GM18861 (cell line): Measurements from ENCODE around the gene PDE4D.

ENCODE experiments used
- ATAC-seq: cut with Tn5 transposase; IDR thresholded peaks from one replicate; pipeline ENCODE4 v1.9.1; 2021; ENCODE audit not compliant: unreplicated experiment

Gene PDE4D

DNA sequence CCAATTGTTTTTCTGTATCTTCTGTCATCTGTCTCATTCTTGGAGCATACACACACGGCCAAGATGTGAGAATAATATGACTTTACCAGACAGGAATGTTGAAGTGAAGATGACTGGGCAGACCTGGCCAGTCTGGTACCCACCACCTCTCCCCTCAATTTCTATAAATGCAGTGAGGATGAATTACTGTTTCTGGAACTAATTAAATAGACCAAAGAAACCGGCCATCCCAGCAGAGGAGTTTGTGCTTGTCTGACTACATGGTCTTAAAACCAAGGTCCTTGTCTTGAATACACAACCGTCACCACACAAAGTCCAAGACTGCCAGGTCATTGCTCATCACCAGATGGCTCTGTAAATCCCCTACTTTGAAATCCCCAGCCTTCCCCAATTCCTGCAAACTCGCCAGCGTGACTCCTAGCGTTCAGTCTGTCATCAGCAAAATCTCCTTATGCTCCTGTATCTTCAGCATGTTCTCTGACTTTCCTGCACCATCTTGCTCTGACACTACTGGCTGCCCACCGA lies 147.2 kb downstream of the PDE4D start:
- no peak for ATAC-seq

- ATAC-seq: no peak
Measured at GRCh38 chr5:59745415-59745863, 148.1 kb downstream of the PDE4D start.

DNA sequence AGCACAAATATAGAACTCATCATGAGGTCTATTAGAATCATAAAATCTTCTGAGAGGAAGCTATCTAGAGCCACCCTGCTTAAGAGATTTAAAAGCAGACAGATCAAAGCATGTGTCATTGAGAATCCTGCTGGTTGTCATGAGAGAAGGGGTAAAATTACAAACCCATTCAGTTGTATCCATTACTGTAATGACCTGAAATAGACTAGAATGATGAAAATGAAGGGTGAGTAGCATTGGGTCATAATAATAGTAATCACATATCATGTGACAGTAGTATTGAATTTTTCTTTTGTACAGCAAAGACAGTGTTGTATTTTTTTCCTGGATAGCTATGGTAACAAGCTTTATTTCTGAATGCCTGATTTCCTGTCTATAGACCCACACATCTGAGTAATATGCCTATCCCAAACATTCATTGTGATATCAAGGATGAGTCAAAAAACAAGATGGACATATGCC lies 149.0 kb downstream of the PDE4D start:
- ATAC-seq: no peak

DNA sequence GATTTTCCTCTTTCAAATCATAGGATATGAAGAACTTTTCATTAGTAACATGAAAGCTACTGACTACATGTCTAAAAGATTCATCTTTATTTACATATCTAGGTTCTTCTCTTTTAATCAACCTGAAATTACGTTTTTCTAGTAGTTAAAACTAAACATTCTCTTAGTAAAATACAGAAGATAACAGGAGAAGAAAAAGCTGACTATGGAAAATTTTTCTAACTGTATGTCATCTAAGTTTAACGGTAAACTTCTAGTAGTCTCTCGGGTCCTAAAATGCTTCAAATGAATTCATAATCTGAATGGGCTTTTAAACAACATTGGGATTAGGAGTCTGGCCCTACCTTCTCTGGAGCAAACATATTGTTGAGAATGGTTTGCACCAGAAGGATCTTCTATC lies 151.9 kb downstream of the PDE4D start:
- ATAC-seq: no peak

- no peak for ATAC-seq
Measured at GRCh38 chr5:59738024-59738423, 155.5 kb downstream of the PDE4D start.

DNA sequence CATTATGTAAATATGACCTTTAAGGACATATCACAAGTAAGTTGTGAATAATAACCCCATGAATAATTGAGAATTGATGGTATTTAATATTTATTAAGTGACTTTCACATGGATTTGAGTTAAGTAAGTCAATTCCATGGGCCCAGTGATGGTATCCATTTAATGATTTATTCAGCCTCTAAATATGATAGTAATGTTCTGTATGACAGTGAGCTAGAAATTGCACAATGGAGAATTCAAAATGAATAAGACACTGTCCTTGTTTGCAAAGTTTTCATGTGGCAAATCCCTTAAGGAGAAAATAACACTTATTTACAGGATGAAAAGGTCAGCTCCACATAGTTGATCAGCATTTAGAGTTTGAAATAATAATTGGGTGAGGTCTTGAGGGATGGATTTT lies 160.7 kb downstream of the PDE4D start:
- no peak for ATAC-seq

- ATAC-seq: no peak
Measured at GRCh38 chr5:59732301-59732700, 161.2 kb downstream of the PDE4D start.

GRCh38 chr5:59731809-59732208 lies 161.7 kb downstream of the PDE4D start:
- ATAC-seq: no peak

- no peak for ATAC-seq
Measured at GRCh38 chr5:59729820-59730219, 163.7 kb downstream of the PDE4D start.

DNA sequence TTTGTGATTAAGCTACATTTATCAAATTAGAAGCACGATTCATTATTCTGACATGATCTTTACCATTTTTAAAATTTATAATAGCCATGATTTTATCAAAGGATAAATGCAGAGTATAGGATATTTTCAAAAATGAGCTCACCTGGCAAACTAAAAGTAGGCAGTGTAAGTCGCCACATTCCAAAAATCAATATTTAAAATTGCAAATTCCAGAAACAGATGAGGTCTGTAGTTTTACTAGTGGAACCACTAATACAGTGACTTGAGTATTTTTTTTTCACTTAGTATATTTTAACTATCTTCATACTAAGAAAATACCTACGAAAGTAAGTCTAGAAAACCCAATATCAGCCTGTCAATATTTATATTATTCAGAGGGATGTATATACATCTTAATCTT lies 164.2 kb downstream of the PDE4D start:
- no peak for ATAC-seq

GRCh38 chr5:59728356-59728755 lies 165.2 kb downstream of the PDE4D start:
- no peak for ATAC-seq

DNA sequence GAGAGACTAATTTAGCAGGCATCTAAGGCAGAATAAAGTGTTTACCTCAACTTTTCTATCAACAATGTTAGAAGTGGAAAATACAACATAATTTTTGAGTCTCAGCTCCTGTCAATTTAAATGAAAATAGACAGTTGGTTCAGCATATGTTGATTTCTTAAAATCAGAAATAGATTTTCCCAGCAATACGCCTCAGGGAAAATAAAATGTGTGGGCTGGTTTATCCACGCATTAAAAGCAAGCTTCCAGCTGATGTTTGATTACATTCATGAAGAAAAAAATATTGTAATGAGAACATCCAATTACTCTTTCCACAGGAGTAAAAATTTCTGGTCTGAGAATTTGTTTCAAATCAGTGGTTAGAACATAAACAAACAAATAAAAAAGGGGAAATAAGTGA lies 166.3 kb downstream of the PDE4D start:
- ATAC-seq: no peak

- no peak for ATAC-seq
Measured at GRCh38 chr5:59725392-59725767, 168.1 kb downstream of the PDE4D start.

- no peak for ATAC-seq
Measured at GRCh38 chr5:59724482-59725391, 168.8 kb downstream of the PDE4D start.

DNA sequence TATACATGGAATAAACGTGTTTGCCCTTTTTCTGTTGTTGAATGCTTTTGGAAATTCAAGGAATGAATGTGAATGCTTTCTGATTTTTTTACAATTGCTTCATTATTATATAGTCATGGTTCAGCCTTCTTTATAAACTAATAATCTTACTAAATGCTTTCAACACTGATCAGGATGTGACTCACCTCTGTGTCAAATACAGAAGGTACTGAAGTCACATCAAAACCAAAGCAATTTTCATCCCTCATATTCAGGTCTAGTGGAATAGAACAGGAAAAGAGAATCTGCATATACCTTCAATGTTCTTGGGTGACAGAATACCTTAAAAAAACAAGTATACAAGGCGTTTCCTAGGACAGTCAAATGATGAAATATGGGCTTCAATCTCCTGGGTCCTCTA lies 170.7 kb downstream of the PDE4D start:
- ATAC-seq: no peak

DNA sequence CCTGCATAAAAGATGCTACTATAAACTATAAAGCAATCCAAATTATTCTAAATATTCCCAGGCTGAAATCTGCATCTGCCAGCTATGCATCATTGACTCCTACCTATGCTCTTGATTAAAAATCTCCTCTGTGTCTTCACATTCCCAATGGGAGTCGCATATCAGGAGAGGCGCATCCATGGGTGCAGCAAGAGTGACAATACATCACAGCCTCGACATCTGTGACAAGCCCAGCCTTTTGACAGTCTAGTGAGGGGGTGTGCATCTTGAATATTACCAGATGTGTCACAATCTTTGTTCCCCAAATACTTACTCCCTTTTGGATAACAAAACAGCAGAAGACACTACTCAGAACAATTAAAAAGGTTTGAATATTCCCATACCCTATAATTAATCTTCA lies 171.8 kb downstream of the PDE4D start:
- no peak for ATAC-seq

DNA sequence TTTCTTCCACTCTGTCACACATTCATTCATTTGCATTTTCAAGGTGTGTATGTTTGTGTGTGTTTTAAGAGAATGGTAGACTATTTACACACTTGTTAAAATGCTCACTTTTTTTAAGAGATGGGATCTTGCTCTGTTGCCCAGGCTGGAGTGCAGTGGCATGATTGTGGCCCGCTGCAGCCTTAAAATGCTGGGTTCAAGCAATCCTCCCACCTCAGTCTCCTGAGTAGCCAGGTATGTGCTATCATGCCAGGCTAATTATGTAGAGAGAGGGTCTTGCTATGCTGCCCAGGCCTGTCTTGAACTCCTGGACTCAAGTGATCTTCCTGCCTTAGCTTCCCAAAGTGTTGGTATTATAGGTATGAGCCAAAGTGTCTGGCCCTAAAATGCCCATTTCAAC lies 173.5 kb downstream of the PDE4D start:
- ATAC-seq: no peak

GRCh38 chr5:59716966-59717500 lies 176.5 kb downstream of the PDE4D start:
- ATAC-seq: no peak

- ATAC-seq: no peak
Measured at GRCh38 chr5:59716029-59716428, 177.5 kb downstream of the PDE4D start.

DNA sequence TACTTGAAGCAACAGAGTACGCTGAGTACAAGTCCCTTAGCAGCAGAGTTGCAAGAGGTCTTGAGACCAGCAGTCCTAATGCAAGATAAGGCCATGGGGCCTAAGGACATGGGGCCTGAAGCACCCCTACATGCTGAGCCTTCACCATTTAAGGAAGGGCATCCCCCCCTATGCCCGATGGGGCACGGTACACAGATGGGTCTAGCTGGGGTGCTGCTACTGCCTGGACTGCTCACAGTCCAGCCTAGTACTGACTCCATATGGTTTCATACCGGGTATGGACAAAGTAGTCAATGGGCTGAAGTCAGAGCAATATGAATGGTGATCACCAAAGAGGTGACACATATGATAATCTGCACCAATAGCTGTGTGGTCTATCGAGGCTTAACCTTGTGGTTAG lies 178.3 kb downstream of the PDE4D start:
- no peak for ATAC-seq

- ATAC-seq: no peak
Measured at GRCh38 chr5:59713498-59713844, 180.1 kb downstream of the PDE4D start.

GRCh38 chr5:59712836-59713497 lies 180.6 kb downstream of the PDE4D start:
- ATAC-seq: no peak
